ENCODE results near the gene SMURF2.

DNA sequence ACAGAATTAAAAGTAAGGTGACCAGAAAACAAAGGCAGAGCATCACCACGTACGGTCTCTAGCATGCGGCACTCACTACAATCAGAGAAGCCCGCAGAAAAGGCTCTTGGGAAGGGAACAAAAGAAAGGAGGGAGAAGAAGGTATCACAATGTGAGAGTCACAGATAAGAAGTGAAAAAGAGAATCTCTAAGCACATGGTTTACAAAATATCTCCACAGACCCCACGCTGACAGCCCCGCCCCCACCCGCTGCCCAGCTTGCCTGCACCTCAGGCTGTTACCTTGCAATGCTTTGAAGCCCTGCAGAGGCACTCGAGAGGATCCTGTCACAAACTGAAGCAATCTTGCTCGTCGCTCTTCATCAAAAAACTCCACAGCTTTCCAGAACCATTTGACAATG, 114.8 kb downstream of the SMURF2 start:
- TF ChIP-seq, protein P1, sequence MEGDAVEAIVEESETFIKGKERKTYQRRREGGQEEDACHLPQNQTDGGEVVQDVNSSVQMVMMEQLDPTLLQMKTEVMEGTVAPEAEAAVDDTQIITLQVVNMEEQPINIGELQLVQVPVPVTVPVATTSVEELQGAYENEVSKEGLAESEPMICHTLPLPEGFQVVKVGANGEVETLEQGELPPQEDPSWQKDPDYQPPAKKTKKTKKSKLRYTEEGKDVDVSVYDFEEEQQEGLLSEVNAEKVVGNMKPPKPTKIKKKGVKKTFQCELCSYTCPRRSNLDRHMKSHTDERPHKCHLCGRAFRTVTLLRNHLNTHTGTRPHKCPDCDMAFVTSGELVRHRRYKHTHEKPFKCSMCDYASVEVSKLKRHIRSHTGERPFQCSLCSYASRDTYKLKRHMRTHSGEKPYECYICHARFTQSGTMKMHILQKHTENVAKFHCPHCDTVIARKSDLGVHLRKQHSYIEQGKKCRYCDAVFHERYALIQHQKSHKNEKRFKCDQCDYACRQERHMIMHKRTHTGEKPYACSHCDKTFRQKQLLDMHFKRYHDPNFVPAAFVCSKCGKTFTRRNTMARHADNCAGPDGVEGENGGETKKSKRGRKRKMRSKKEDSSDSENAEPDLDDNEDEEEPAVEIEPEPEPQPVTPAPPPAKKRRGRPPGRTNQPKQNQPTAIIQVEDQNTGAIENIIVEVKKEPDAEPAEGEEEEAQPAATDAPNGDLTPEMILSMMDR (IDR thresholded peaks at IDR 0.05): no peak
- TF ChIP-seq ZFP36 (IDR thresholded peaks at IDR 0.05; ENCODE audit: borderline replicate concordance, partially characterized antibody) (no peak), KDM1A (IDR thresholded peaks at IDR 0.05; ENCODE audit: low read depth) (no peak), RNF2 (IDR thresholded peaks at IDR 0.05; ENCODE audit: borderline replicate concordance, low read depth) (no peak), TFCP2L1 (CRISPR knock-in tag; IDR thresholded peaks at IDR 0.05) (no peak), POLR2A (IDR thresholded peaks at IDR 0.05; ENCODE audit: low read length) (no peak), ZNF302 (CRISPR knock-in tag; IDR thresholded peaks at IDR 0.05) (no peak)
- TF ChIP-seq, protein P2, sequence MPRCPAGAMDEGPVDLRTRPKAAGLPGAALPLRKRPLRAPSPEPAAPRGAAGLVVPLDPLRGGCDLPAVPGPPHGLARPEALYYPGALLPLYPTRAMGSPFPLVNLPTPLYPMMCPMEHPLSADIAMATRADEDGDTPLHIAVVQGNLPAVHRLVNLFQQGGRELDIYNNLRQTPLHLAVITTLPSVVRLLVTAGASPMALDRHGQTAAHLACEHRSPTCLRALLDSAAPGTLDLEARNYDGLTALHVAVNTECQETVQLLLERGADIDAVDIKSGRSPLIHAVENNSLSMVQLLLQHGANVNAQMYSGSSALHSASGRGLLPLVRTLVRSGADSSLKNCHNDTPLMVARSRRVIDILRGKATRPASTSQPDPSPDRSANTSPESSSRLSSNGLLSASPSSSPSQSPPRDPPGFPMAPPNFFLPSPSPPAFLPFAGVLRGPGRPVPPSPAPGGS (IDR thresholded peaks at IDR 0.05): no peak
